Inflammatory macrophage treated with lipopolysaccharide for 1 hour (primary cell): ENCODE results near the gene MAGEA3.

Source experiments
- DNase-seq, 2 donors: peaks; one replicate each; pipeline ENCODE4 v3.0.0-alpha.2; 2020 to 2022

MAGEA3 gene

GRCh38 chrX:152738560-152738959 lies 40.0 kb downstream of the MAGEA3 start:
- DNase-seq = no peak
